HG02884 (cell line): Measurements from ENCODE around the gene ZNF518A.
"Not testable (repeated sequence)": the region's sequence is repeated elsewhere in the genome, so short reads cannot be mapped to it uniquely, and the experiment has no call there.

Experiments
- ATAC-seq: cut with Tn5 transposase; IDR thresholded peaks from one replicate; pipeline ENCODE4 v1.9.1; 2021; ENCODE audit warnings: mild to moderate bottlenecking, moderate library complexity; ENCODE audit not compliant: unreplicated experiment

The ZNF518A gene

DNA sequence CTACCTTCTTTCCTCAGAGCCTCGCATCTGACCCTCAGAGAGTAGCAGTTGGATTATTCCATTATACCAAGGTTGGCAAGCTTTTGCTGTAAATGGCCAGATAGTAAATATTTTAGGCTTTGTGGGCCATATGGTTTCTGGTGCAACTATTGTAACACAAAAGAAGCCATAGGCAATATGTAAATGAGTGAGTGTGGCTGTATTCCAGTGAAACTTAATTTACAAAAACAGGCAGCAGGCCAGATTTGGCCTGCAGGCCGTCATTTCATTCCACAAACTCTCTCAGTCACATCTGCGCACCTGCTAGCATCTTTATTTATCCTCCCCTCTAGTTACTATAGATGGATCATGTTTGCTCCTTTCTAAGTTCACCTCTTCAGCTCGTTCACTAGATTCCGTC lies 6.7 kb downstream of the ZNF518A start:
- ATAC-seq, result no peak

DNA sequence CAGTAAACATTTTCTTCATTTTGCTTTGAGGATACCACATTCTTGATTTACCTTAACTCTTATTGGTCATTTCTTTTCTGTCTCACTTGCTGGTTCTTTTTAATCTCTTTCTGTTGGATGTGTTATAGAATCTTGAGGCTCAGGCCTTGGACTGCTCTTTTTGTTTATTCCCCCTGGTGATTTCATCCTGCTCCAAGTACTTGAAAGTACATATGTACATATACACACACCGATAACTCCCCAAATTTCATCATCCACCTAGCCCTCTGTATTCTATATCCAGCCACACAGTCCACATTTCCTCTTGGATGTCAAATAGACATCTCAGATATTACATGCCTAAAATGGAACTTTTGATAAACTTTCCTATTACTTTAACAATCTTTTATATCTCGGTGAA lies 7.5 kb downstream of the ZNF518A start:
- no peak for ATAC-seq

DNA sequence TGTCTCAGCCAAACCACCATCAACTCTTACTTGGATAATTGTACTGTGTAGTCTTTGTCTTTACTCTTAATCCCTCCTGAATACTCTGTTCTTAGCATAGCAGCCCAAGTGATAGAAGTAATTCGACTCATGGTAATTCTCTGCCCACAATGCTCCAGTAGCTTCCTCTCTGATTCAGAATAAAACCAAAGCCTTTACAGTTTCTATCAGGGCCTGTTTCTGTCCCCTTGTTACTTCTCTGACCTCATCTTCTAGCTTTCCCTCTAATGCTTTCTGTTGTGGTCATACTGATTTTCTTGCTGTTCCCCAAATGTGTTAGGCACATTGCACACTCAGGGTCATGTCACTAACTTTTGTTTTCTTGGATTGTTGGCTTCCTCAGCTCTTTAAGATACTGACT lies 8.0 kb downstream of the ZNF518A start:
- peak; percentile 97 for ATAC-seq

GRCh38 chr10:96152437-96152836 lies 22.3 kb downstream of the ZNF518A start:
- no peak for ATAC-seq

DNA sequence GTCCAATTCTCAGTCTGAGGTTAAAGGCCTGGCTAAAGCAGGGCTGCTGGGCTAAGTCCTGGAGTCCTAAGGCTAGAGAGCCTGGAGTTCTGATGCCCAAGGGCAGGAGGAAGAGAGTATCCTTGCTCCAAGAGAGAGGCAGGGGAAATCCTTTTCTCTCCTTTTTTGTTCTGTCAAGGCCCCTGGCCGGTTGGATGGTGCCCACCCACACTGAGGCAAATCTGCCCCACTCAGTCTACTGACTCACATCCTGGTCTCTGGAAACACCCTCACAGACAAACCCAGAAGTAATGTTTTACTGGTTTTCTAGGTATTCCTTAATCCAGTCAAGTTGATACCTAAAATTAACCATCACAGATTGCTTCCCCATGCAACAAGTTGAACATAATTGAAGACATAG lies 23.0 kb downstream of the ZNF518A start:
- no peak for ATAC-seq

- ATAC-seq, result no peak
Measured at GRCh38 chr10:96165726-96166125, 35.6 kb downstream of the ZNF518A start.

DNA sequence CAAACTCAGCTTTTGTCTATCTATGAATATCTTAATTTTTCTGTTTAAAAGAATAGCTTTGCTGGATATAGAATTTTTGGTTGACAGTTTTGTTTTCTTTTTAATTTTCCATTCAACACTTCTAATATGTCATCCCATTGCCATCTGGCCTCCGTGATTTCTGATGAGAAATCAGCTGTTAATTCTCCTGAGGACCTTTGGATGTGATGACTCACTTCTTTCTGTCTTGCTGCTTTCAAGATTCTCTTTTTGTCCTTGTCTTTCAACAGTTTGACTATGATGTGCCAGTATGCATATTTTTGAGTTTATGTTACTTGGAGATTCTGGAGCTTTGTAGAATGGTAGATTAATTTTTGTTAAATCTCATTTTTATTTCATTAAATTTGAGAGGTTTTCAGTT lies 38.4 kb downstream of the ZNF518A start:
- ATAC-seq, result no peak

- ATAC-seq, result no peak
Measured at GRCh38 chr10:96170230-96170629, 40.1 kb downstream of the ZNF518A start.

- ATAC-seq, result no peak
Measured at GRCh38 chr10:96172666-96173065, 42.6 kb downstream of the ZNF518A start.

DNA sequence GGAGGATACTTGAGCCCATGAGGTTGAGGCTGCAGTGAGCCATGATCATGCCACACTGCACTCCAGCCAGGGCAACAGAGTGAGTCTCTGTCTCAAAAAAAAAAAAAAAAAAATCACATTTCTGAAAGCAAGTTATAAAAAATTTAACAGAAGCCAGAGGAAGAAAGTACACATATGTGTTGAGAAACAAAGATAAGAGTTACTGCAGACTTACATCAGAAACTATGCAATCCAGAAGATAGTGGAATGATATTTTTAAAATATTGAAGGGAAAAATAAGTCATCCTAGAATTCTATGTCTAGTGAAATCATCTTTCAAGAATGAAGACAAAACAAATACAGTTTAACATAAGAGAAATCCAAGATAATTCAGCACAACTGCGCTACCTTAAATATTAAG lies 46.9 kb downstream of the ZNF518A start:
- no peak for ATAC-seq

DNA sequence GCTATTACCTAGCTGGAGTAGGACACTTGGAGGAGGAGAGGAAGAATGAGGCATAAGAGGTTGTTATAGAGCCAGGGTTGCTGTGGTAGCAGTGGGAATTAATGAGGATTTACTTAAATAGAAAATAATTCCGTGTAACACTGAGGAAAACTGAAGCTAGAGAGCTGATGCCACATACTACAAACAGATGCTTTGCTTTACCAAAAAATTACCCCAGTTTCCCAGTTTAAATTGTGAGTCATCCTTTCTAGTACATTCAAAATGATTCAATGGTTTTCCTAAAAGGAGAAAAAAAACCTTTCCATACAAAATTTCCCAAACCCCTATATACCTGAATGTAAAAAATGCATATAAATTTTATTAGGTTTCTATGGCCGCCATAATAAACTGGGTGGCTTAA lies 58.3 kb downstream of the ZNF518A start:
- no peak for ATAC-seq

GRCh38 chr10:96188916-96189315 lies 58.8 kb downstream of the ZNF518A start:
- no peak for ATAC-seq

GRCh38 chr10:96189505-96189904 lies 59.4 kb downstream of the ZNF518A start:
- ATAC-seq, result not testable (repeated sequence)

- ATAC-seq, result no peak
Measured at GRCh38 chr10:96201525-96201924, 71.4 kb downstream of the ZNF518A start.

DNA sequence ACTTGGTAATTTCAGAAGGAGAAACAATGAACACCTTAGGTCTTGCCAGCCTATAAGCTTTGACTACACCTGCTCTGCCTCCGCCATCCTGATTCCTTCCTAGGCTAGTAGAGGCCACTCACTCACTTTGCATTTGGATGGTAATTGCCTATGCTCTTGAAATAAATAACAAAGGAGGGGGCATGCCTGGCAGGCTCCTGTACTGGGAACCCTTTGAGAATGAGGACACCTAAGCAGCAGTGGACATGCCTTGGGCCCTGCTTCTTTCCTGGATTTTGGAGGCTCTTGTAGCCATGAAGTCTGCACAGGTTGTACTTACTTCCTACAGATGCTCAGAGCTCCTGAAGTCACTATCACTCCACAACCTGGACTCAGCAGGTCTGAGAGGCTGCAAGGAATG lies 75.5 kb downstream of the ZNF518A start:
- no peak for ATAC-seq

- peak; percentile 77 for ATAC-seq
Measured at GRCh38 chr10:96208271-96208670, 78.2 kb downstream of the ZNF518A start.

DNA sequence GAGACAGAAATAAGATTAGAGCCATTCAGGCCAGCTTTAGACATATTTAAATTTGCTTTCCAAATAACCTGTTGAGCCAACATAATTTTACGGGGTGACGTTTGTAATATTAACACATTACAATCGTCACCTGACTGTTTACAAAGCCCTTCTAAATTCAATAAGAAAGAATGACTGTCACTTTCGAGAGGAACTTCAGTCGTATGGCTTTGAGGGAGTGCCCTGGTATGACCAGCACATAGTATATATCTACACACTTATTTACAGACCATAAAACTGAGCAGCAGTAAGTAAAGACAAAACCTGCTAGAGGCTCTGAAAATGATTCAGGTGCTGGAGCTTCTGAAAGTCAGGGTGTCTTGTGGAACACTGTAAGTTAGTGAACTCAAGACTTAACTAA lies 78.8 kb downstream of the ZNF518A start:
- ATAC-seq, result no peak

GRCh38 chr10:96211764-96212163 lies 81.7 kb downstream of the ZNF518A start:
- ATAC-seq, result no peak

DNA sequence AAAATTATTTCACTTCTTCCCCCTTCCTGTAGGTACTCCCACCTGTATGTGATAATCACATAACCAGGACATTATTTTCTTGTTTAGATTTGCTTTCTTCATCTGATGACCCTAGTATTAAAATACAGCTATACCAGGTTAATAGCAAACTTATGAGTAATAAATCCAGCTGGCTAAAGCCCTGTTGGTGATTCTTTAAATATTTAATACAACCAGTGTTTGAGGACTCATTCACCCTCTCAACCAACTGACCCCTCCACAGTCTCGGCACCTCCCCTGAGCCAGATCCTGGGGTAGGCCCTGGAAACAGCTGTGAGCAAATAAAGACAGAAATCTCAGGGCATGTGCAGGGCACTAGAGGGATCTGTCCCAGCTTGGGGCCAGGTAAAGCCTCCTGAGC lies 82.8 kb downstream of the ZNF518A start:
- no peak for ATAC-seq
